ENCODE results near the gene PAX7. TPM values are rescaled to one million over a fixed set of nuclear protein-coding genes. Genes with fewer than 3 reads are reported as not detected.

PAX7 gene
- total RNA-seq, 1 experiment from 2014 or later, result 0.15 TPM

GRCh38 chr1:18723701-18724411 lies 93.2 kb downstream of the PAX7 start:
- Mint-ChIP-seq H3K36me3 (ENCODE audit: insufficient read depth in 1 of 3, low read depth in 3 of 3) (no peaks in the 10 kb centered on the region), H3K27me3 (ENCODE audit: low read depth) (peaks cover 69% of the 10 kb centered on the region), H3K4me3 (no peak overlapping the region), H3K9me3 (no peaks in the 10 kb centered on the region; a peak in 2 of 5 replicates), H3K4me1 (peaks cover 6 to 32% of the 10 kb centered on the region in 2 experiments), H3K27ac (no peak overlapping the region)
- Histone ChIP-seq H3K4me1 (ENCODE audit: insufficient read depth, low read length) (no peaks in the 10 kb centered on the region), H3K56ac (ENCODE audit: insufficient read length, low read depth, low read length) (no peak overlapping the region), H4K20me1 (ENCODE audit: control insufficient read depth, insufficient read depth, insufficient read length) (no peaks in the 10 kb centered on the region), H2BK20ac (ENCODE audit: low read depth, low read length, poor library complexity, severe bottlenecking) (no peak overlapping the region), H3K27me3 (ENCODE audit: insufficient read depth, low read length) (peaks cover 7% of the 10 kb centered on the region; the same call in 1 of the 2 replicates), H3K4me2 (ENCODE audit: insufficient read depth, insufficient read length, low read length) (no peak overlapping the region), H3K79me2 (ENCODE audit: insufficient read depth, low read length) (no peaks in the 10 kb centered on the region), H3K9me3 (ENCODE audit: control insufficient read depth, low read depth, low read length) (no peaks in the 10 kb centered on the region), H3K14ac (ENCODE audit: insufficient read depth, low read length) (no peak overlapping the region), H2BK5ac (ENCODE audit: insufficient read length, low read length) (no peak overlapping the region), H2BK120ac (ENCODE audit: low read depth, low read length, poor library complexity, severe bottlenecking) (no peak overlapping the region), H4K91ac (ENCODE audit: insufficient read length, low read depth, low read length) (no peak overlapping the region), H4K5ac (ENCODE audit: insufficient read length, low read depth, low read length) (no peak overlapping the region), H3K23me2 (ENCODE audit: insufficient read length, low read depth, low read length, poor library complexity, severe bottlenecking) (no peaks in the 10 kb centered on the region), H3T11ph (ENCODE audit: low read length) (no peak overlapping the region), H3K9ac (ENCODE audit: extremely low read depth, insufficient read length, low read length) (no peak overlapping the region), H2BK12ac (ENCODE audit: insufficient read length, low read depth, low read length) (no peak overlapping the region), H3K79me1 (ENCODE audit: insufficient read depth, low read depth, low read length, poor library complexity, severe bottlenecking) (no peaks in the 10 kb centered on the region), H2AK5ac (ENCODE audit: insufficient read length, low read length) (no peak overlapping the region), H4K8ac (replicated peaks; ENCODE audit: insufficient read length, low read depth, low read length) (no peak overlapping the region), H3K23ac (ENCODE audit: insufficient read length, low read depth, low read length) (no peak overlapping the region), H3K4ac (ENCODE audit: low read depth, low read length) (no peak overlapping the region), H2AFZ (ENCODE audit: low read length) (no peak overlapping the region), H2BK15ac (ENCODE audit: low read depth, low read length) (no peak overlapping the region), H3K18ac (ENCODE audit: insufficient read length, low read depth, low read length) (no peak overlapping the region), H3K27ac (ENCODE audit: insufficient read length, low read depth, low read length) (no peak overlapping the region)
- no peak for TF ChIP-seq CTCF (conservative IDR thresholded peaks at IDR 0.05)
- DNase-seq, result no peak
- WGBS (ENCODE audit: extremely low coverage, insufficient read length, low lambda C conversion rate), result no CpG with 5 or more reads among the region's 19 CpGs

Data from H9 (cell line).